MG63 (cell line): Measurements from ENCODE around the gene RHBDL3. TPM values are rescaled to one million over a fixed set of nuclear protein-coding genes. Genes with fewer than 3 reads are reported as not detected.

ENCODE experiments used
- DNase-seq: peaks from one replicate; pipeline ENCODE4 v3.0.0-alpha.2; 2020
- H3K27me3 ChIP-seq: fragments of 250-450 bp; sonication (Bioruptor Pico); 2 replicates; pipeline ENCODE4 v1.5.1; 2020; ENCODE audit warnings: mild to moderate bottlenecking, moderate library complexity
- H3K36me3 ChIP-seq: fragments of 250-450 bp; sonication (Bioruptor Pico); 2 replicates; pipeline ENCODE4 v1.5.1; 2020; ENCODE audit warnings: mild to moderate bottlenecking, moderate library complexity
- H3K4me3 ChIP-seq: fragments of 250-450 bp; sonication (Bioruptor Pico); 2 replicates; pipeline ENCODE4 v1.5.1; 2020; ENCODE audit warnings: mild to moderate bottlenecking, moderate library complexity
- H3K9me3 ChIP-seq: fragments of 250-450 bp; sonication (Bioruptor Pico); 2 replicates; pipeline ENCODE4 v1.5.1; 2020; ENCODE audit warnings: mild to moderate bottlenecking, moderate library complexity
- total RNA-seq: library from RNA; depleted of rRNA; stranded (reverse); fragments of >200 nt; shearing (Covaris generic); gene quantifications from 2 replicates; pipeline ENCODE4 v1.2.3, GENCODE V29; 2014; ENCODE audit warnings: low replicate concordance; rRNA removed

The RHBDL3 gene
- total RNA-seq, 1 experiment from 2014 or later = 0.89 TPM

DNA sequence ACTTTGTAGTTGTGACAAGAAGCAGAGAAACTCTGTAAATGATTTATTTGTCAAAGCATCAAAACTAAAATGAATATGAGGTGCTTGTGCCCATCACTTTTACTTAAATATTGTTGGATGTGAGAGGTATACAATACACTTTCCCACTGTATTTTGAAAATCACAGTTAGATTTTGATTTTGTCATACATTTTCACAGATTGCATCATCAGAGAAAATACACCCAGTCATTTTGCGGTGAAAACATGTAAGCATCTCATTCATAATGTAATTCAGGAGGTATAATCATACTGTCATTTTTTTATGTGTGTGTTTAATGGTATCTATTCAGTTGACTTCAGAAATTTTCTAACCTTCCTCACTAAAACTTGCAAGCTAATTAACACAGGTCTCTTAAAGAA lies 95.6 kb downstream of the RHBDL3 start:
- Histone ChIP-seq H3K36me3 (peaks cover 95% of the 10 kb centered on the region), H3K4me3 (no peak overlapping the region), H3K9me3 (no peaks in the 10 kb centered on the region), H3K27me3 (no peaks in the 10 kb centered on the region)
- no peak for DNase-seq

DNA sequence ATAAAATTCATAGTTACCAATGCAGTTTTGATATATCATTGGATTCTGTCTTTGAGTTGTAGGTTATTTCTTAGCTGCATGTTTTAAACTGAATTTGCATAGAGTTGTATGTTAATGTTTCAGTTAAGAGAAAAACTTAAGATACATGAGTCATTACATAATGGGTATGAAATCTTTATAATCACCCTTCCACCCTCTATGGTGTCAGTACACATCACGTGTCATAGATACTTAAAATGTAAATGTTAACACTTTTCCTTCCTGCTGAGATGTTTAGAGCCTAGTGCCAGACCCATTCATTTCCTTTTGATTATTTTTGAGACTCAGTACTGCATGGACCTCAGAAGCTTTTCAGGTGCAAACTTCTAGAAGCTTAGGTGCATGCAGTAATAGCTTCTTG lies 104.8 kb downstream of the RHBDL3 start:
- Histone ChIP-seq H3K27me3 (no peaks in the 10 kb centered on the region), H3K9me3 (no peaks in the 10 kb centered on the region), H3K4me3 (no peak overlapping the region), H3K36me3 (peaks cover 96% of the 10 kb centered on the region)
- DNase-seq = no peak

Other genes starting within 250 kb of the RHBDL3 start
- gene RHOT1, start 123.3 kb upstream of the RHBDL3 start, total RNA-seq = 32.5 and 114 TPM in 2 replicates
- 24.7 and 35.4 TPM in 2 replicates for gene C17orf75, start 76.3 kb downstream of the RHBDL3 start, total RNA-seq
- 109 and 170 TPM in 2 replicates for gene ZNF207, start 84.3 kb downstream of the RHBDL3 start, total RNA-seq
- 70.7 and 110 TPM in 2 replicates for gene PSMD11, start 178.7 kb downstream of the RHBDL3 start, total RNA-seq
- 0.49 and 0.72 TPM in 2 replicates for gene CDK5R1, start 221.2 kb downstream of the RHBDL3 start, total RNA-seq